Activated naive CD8-positive, alpha-beta T cell (primary cell): ENCODE results near the gene SPRED1.

Experiments
- H3K27ac Mint-ChIP-seq: one replicate; pipeline ENCODE4 v1.8.0; 2021; ENCODE audit warnings: mixed read lengths
- H3K27me3 Mint-ChIP-seq: one replicate; pipeline ENCODE4 v1.8.0; 2021; ENCODE audit warnings: mixed read lengths
- H3K36me3 Mint-ChIP-seq: one replicate; pipeline ENCODE4 v1.8.0; 2021; ENCODE audit warnings: mixed read lengths
- H3K4me1 Mint-ChIP-seq: one replicate; pipeline ENCODE4 v1.8.0; 2021; ENCODE audit warnings: low read depth, mixed read lengths
- H3K4me3 Mint-ChIP-seq: one replicate; pipeline ENCODE4 v1.8.0; 2021; ENCODE audit warnings: mild to moderate bottlenecking, mixed read lengths
- H3K9me3 Mint-ChIP-seq: one replicate; pipeline ENCODE4 v1.8.0; 2021; ENCODE audit warnings: low read depth, mixed read lengths

Gene SPRED1

DNA sequence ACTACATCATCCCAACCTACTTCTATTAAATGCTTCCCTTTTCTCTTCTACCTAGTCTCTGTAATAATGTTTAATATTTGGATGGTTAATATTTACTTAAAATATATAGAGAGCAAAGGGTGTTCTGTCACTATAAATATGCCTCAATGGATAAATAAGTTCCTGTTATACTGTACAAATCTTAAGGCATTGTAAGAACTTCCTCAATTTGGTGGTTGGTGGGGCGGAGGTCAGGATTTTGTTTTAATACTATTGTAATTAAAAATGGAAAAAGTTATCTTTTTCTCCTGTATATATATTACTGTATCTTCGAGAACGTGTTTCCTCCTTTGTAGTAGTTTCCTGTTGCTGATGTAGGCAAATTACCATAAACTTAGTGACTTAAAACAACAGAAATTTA lies 41.5 kb downstream of the SPRED1 start:
- peaks cover 6% of the 10 kb centered on the region for H3K9me3 Mint-ChIP-seq
- no peak overlapping the region for H3K27ac Mint-ChIP-seq
- peaks cover 6% of the 10 kb centered on the region for H3K27me3 Mint-ChIP-seq
- H3K4me1 Mint-ChIP-seq = no peaks in the 10 kb centered on the region
- peaks cover 4% of the 10 kb centered on the region for H3K36me3 Mint-ChIP-seq
- H3K4me3 Mint-ChIP-seq = no peak overlapping the region

- Mint-ChIP-seq H3K4me1 (no peaks in the 10 kb centered on the region), H3K27me3 (peaks cover 12% of the 10 kb centered on the region), H3K36me3 (peaks cover 2% of the 10 kb centered on the region), H3K4me3 (no peak overlapping the region), H3K27ac (no peak overlapping the region), H3K9me3 (no peaks in the 10 kb centered on the region)
Observed at GRCh38 chr15:38297623-38298388, 45.2 kb downstream of the SPRED1 start.

DNA sequence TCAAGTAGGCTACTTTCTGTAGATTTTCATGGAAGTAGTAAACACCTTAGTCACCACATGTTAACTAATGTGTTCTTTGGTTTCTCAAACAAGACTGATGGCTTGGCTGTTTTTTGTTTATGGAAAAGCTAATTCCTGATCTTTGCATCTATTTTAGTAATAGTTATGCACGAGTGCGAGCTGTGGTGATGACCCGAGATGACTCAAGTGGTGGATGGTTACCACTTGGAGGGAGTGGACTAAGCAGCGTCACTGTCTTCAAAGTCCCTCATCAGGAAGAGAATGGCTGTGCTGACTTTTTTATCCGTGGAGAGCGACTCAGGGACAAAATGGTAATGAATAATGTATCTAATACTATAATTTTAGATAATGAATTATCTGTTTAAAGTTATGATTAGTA lies 46.6 kb downstream of the SPRED1 start:
- no peak overlapping the region for H3K27ac Mint-ChIP-seq
- H3K4me3 Mint-ChIP-seq = no peak overlapping the region
- peaks cover 12% of the 10 kb centered on the region for H3K27me3 Mint-ChIP-seq
- H3K4me1 Mint-ChIP-seq = no peaks in the 10 kb centered on the region
- peaks cover 2% of the 10 kb centered on the region for H3K36me3 Mint-ChIP-seq
- no peaks in the 10 kb centered on the region for H3K9me3 Mint-ChIP-seq

DNA sequence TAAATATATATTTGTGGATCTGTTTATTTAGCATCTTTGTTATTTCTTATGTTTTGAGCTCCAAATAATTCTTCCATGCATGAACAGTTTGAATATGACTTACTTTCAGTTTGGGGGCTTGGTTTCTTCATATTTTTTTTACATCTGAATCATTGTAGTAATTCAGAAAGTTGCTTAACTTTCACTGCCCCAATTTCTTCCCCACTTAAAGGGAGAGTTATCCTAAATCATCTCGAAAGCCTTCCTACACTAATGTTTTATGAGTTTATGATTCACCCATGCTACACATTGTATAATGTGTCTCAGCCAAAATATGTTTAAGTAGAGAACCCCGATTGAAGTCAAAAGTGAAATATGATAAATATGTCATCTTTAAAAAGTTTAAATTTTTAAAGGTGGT lies 47.8 kb downstream of the SPRED1 start:
- Mint-ChIP-seq H3K9me3 (no peaks in the 10 kb centered on the region), H3K27ac (no peak overlapping the region), H3K36me3 (peaks cover 2% of the 10 kb centered on the region), H3K27me3 (peaks cover 12% of the 10 kb centered on the region), H3K4me3 (no peak overlapping the region), H3K4me1 (no peaks in the 10 kb centered on the region)

DNA sequence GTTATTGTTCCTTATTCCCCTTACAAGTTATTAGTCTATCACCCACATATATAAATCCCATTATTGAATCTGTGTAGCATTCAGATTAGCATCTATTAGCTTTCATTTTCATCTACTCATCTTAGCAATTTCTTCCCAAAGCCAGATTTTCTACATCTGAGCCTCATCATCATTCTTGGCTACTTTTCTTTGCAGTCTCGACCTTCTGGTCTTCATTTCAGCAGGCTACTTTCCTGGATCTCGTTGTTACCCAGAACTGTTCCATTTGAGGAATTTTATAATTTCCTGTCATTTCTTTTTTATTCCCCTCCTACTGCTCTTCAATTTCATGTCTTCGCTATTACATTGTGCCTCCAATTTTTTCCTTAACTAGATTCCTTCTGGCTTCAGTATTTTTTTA lies 51.8 kb downstream of the SPRED1 start:
- Mint-ChIP-seq H3K4me1 (peaks cover 13% of the 10 kb centered on the region), H3K9me3 (no peaks in the 10 kb centered on the region), H3K4me3 (no peak overlapping the region), H3K36me3 (no peaks in the 10 kb centered on the region), H3K27ac (no peak overlapping the region), H3K27me3 (peaks cover 5% of the 10 kb centered on the region)

GRCh38 chr15:38307251-38307650 lies 54.6 kb downstream of the SPRED1 start:
- Mint-ChIP-seq H3K27ac (no peak overlapping the region), H3K36me3 (no peaks in the 10 kb centered on the region), H3K4me3 (no peak overlapping the region), H3K27me3 (peaks cover 3% of the 10 kb centered on the region), H3K4me1 (peaks cover 13% of the 10 kb centered on the region), H3K9me3 (no peaks in the 10 kb centered on the region)

DNA sequence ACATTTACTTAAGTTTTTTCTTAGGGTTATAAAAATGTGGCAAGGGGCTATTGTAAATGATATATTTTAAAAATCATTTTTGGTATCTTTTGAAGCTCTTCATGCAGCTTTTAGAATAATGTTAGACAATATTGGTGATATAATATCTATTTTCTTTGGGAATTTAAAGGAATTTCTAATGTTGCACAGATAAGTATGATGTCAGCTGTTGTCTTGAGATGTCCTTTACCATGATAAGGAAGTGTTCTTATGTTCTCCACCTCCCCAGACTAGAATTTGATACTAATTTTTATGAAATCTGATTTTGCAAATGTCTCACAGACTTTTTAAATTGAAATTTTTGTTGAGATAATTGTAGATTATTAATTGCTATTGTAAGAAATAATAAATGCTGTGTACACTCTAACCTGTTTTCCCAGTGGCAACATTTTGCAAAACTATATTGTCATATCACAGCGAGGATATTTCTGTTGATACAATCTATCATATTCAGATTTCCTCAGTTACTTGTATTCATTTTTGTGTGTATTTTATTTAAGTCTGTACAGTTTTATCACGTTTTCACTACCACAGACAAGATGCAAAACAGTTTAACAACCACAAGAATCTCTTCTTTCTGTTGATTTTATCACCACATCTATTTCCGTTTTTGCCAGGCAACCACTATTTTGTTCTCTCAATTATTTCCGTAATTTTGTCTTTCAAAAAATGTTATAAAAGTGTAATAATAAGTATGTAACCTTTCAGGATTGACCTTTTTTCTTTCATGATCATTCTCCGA lies 55.4 kb downstream of the SPRED1 start:
- H3K4me1 Mint-ChIP-seq = peaks cover 13% of the 10 kb centered on the region
- no peaks in the 10 kb centered on the region for H3K36me3 Mint-ChIP-seq
- H3K27ac Mint-ChIP-seq = no peak overlapping the region
- no peak overlapping the region for H3K4me3 Mint-ChIP-seq
- no peaks in the 10 kb centered on the region for H3K27me3 Mint-ChIP-seq
- H3K9me3 Mint-ChIP-seq = no peaks in the 10 kb centered on the region

GRCh38 chr15:38308797-38309196 lies 56.2 kb downstream of the SPRED1 start:
- no peak overlapping the region for H3K27ac Mint-ChIP-seq
- no peaks in the 10 kb centered on the region for H3K9me3 Mint-ChIP-seq
- H3K27me3 Mint-ChIP-seq = no peaks in the 10 kb centered on the region
- no peaks in the 10 kb centered on the region for H3K36me3 Mint-ChIP-seq
- no peak overlapping the region for H3K4me3 Mint-ChIP-seq
- H3K4me1 Mint-ChIP-seq = peaks cover 13% of the 10 kb centered on the region

GRCh38 chr15:38312190-38312589 lies 59.6 kb downstream of the SPRED1 start:
- H3K27ac Mint-ChIP-seq = no peak overlapping the region
- H3K4me3 Mint-ChIP-seq = no peak overlapping the region
- H3K36me3 Mint-ChIP-seq = no peaks in the 10 kb centered on the region
- peaks cover 2% of the 10 kb centered on the region for H3K27me3 Mint-ChIP-seq
- H3K9me3 Mint-ChIP-seq = no peaks in the 10 kb centered on the region
- H3K4me1 Mint-ChIP-seq = peaks cover 13% of the 10 kb centered on the region

- Mint-ChIP-seq H3K4me3 (no peak overlapping the region), H3K27ac (no peak overlapping the region), H3K27me3 (peaks cover 5% of the 10 kb centered on the region), H3K9me3 (no peaks in the 10 kb centered on the region), H3K36me3 (no peaks in the 10 kb centered on the region), H3K4me1 (no peaks in the 10 kb centered on the region)
Observed at GRCh38 chr15:38316311-38316710, 63.7 kb downstream of the SPRED1 start.

- Mint-ChIP-seq H3K4me1 (no peaks in the 10 kb centered on the region), H3K9me3 (no peaks in the 10 kb centered on the region), H3K36me3 (no peaks in the 10 kb centered on the region), H3K27ac (no peak overlapping the region), H3K4me3 (no peak overlapping the region), H3K27me3 (peaks cover 5% of the 10 kb centered on the region)
Observed at GRCh38 chr15:38320181-38320580, 67.5 kb downstream of the SPRED1 start.

- Mint-ChIP-seq H3K36me3 (no peaks in the 10 kb centered on the region), H3K4me1 (no peaks in the 10 kb centered on the region), H3K4me3 (no peak overlapping the region), H3K27ac (no peak overlapping the region), H3K27me3 (peaks cover 4% of the 10 kb centered on the region), H3K9me3 (no peaks in the 10 kb centered on the region)
Observed at GRCh38 chr15:38320866-38321265, 68.2 kb downstream of the SPRED1 start.

DNA sequence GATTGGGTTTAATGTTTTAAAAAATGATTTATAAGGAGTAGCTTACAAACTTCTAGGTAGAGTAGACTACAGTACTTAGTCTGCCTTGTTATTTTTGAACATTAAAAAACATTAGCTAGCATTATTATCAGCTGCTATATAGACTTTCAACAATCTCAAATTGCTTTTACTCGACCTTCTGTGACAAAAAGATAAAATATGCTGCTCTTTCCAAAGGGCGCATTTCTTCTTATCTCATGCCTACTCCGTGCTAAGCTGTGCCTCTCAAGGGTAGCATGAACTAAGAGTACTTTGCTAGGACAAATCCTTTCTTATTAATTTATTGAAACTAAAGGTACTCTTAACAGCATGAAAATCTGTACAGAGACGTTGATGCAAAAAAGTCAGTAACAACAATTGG lies 71.3 kb downstream of the SPRED1 start:
- Mint-ChIP-seq H3K9me3 (no peaks in the 10 kb centered on the region), H3K27ac (no peak overlapping the region), H3K4me1 (no peaks in the 10 kb centered on the region), H3K4me3 (no peak overlapping the region), H3K36me3 (no peaks in the 10 kb centered on the region), H3K27me3 (no peaks in the 10 kb centered on the region)

GRCh38 chr15:38324939-38325647 lies 72.5 kb downstream of the SPRED1 start:
- H3K9me3 Mint-ChIP-seq = no peaks in the 10 kb centered on the region
- H3K27ac Mint-ChIP-seq = no peak overlapping the region
- H3K4me1 Mint-ChIP-seq = no peaks in the 10 kb centered on the region
- no peak overlapping the region for H3K4me3 Mint-ChIP-seq
- no peaks in the 10 kb centered on the region for H3K27me3 Mint-ChIP-seq
- H3K36me3 Mint-ChIP-seq = no peaks in the 10 kb centered on the region

DNA sequence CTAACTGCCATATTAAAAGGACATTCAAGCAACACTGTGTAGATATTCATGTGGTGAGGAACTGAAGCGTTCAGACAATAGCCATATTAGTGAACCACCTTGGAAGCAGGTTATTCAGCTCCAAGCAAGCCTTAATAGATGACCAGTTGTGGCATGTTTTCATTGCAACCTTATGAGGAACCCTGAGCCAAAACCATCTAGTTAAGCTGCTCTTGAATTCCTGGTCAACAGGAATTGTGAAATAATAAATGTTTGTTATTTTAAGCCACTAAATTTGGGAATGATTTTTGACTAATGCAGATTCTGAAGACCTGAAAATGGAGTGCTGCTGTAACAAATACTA lies 73.0 kb downstream of the SPRED1 start:
- Mint-ChIP-seq H3K9me3 (no peaks in the 10 kb centered on the region), H3K4me1 (no peaks in the 10 kb centered on the region), H3K4me3 (no peak overlapping the region), H3K27ac (no peak overlapping the region), H3K27me3 (no peaks in the 10 kb centered on the region), H3K36me3 (no peaks in the 10 kb centered on the region)
